IPS-15b (cell line): ENCODE measurements around the gene SEMA4C.
"Not testable (repeated sequence)": the region's sequence is repeated elsewhere in the genome, so short reads cannot be mapped to it uniquely, and the experiment has no call there.

ENCODE experiments used
- H3K27me3 ChIP-seq: one replicate; pipeline ENCODE4 v1.6.1; 2013; ENCODE audit warnings: low read length; ENCODE audit not compliant: control insufficient read depth, insufficient read depth
- H3K36me3 ChIP-seq: one replicate; pipeline ENCODE4 v1.6.1; 2013; ENCODE audit warnings: low read length; ENCODE audit not compliant: control insufficient read depth, insufficient read depth
- H3K4me1 ChIP-seq: one replicate; pipeline ENCODE4 v1.6.1; 2013; ENCODE audit warnings: mild to moderate bottlenecking, low read length; ENCODE audit not compliant: control insufficient read depth, insufficient read depth
- H3K4me3 ChIP-seq: one replicate; pipeline ENCODE4 v1.5.1; 2013; ENCODE audit warnings: low read depth, low read length
- H3K9ac ChIP-seq: one replicate; pipeline ENCODE4 v1.6.1; 2013; ENCODE audit warnings: low read depth, mild to moderate bottlenecking, low read length
- H3K9me3 ChIP-seq: one replicate; pipeline ENCODE4 v1.6.1; 2013; ENCODE audit warnings: mild to moderate bottlenecking, low read length; ENCODE audit not compliant: control insufficient read depth, insufficient read depth

The SEMA4C gene

DNA sequence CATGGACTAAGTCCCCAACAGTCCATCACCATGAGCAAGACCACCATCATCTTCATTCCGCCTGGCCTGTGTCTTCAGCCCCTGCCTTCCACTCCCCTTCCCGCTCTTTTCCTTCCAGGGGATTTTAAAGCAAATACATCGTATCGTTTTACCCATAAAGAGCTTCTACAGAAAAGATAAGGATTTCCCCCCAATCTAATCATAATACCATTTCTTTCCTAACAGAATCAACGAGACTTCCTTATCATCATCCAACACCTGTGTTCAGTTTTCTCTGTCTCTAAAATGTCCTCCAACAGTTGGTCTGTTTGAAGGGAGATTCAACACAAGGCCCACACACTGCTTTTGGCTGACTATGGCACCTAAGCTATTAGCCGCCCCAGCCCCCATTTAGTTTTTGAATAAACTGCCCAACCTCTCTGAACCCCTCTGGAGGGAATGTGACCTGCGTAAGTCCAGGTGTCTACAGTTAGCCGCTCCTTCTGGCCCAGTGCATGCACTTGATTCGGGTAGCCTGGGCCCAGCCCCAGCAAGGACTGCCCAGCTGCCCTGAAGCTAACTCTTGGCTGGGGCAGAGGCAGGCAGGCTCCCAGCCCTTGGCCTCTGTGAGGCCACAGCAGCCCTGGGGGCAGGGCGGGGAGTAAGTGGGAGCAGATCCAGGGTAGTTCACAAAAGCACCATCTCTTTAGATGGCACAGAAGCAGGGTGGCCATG lies 25.3 kb upstream of the SEMA4C start:
- H3K9ac ChIP-seq, result peak overlapping the region; percentile 47
- no peaks in the 10 kb centered on the region for H3K9me3 ChIP-seq
- H3K27me3 ChIP-seq, result no peaks in the 10 kb centered on the region
- no peaks in the 10 kb centered on the region for H3K4me1 ChIP-seq
- H3K4me3 ChIP-seq, result no peak overlapping the region
- no peaks in the 10 kb centered on the region for H3K36me3 ChIP-seq

- Histone ChIP-seq H3K4me3 (no peak overlapping the region), H3K4me1 (no peaks in the 10 kb centered on the region), H3K36me3 (no peaks in the 10 kb centered on the region), H3K9ac (no peak overlapping the region), H3K9me3 (no peaks in the 10 kb centered on the region), H3K27me3 (no peaks in the 10 kb centered on the region)
These were observed 24.3 kb upstream of the SEMA4C start for GRCh38 chr2:96894151-96894531.

DNA sequence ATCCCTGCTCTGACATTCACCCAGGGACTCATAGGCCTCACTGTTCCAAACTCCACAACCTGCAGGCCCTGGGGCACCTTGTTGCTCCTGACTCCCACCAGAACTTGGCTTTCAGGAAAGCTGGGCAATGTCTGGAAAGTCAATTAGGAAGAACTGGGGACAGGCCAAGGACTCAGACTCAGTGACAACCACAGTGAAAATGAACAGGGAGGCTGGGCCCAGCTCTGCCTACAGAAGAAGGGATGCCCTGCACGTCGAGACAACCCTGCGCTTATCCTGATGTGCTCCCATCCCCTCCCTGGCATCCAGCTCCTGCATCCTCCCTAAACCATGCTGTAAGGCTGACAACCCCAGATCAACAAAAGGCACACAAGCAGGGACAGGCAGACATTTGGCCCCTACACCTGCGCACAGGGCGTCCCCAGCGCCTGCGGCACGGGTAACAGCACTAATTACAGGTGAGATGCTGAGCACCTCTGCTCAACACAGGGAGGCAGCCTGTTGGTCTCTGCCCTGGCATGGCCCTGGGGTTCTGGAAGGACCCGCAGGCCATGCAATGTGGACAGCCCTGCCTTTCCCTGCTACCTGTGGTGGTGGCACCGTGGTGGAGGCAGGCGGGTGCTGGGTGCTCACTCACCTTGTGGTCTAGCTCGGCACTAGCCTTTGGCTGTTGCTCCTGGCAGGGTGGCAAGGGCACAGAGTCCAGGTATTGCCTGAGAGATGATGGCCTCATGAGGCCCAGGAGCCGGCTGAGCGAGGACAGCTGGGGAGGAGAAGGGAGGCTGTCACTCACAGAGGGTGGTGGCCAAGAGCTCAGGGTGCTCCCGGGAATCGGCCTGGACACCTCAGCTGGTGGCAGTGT lies 23.6 kb upstream of the SEMA4C start:
- Histone ChIP-seq H3K27me3 (no peaks in the 10 kb centered on the region), H3K4me3 (no peak overlapping the region), H3K9ac (no peak overlapping the region), H3K36me3 (no peaks in the 10 kb centered on the region), H3K4me1 (no peaks in the 10 kb centered on the region), H3K9me3 (no peaks in the 10 kb centered on the region)

DNA sequence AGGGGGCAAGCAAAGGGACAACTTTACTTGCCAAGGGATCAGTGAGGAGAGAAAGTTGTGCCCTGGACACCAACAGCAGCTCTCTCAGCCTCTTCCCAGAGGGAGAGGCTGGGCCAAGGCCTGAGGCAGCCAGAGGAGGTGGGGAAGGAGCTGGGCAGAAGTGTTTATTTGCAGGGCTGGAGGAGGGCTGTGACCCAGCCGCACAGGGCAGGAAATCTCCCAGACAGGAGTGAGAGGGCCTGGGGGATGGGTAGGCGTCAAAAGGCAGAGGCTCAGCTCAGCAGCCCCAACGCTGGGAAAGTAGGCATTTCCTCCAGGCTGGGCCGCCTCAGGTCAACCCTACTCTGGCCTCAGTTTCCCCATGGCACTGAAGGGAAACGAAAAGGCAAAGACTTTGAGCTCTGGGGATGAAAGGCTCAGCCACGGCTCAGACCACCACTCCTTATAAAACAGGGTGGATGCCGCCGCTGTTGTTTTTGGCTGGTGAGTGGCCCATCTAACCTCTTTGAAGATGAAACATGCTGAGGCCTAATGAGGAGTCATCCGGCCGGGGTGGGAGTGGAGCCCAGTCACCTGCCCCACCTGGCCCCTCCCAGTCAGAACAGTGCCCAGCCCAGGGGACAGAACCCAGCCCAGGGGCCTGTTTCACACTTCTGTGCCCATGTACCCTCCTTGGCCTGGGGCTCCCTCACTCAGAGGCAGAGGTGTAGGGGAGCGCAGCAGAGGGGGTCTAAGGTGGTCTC lies 21.9 kb upstream of the SEMA4C start:
- H3K9ac ChIP-seq, result no peak overlapping the region
- no peak overlapping the region for H3K4me3 ChIP-seq
- no peaks in the 10 kb centered on the region for H3K27me3 ChIP-seq
- no peaks in the 10 kb centered on the region for H3K36me3 ChIP-seq
- no peaks in the 10 kb centered on the region for H3K4me1 ChIP-seq
- H3K9me3 ChIP-seq, result no peaks in the 10 kb centered on the region

DNA sequence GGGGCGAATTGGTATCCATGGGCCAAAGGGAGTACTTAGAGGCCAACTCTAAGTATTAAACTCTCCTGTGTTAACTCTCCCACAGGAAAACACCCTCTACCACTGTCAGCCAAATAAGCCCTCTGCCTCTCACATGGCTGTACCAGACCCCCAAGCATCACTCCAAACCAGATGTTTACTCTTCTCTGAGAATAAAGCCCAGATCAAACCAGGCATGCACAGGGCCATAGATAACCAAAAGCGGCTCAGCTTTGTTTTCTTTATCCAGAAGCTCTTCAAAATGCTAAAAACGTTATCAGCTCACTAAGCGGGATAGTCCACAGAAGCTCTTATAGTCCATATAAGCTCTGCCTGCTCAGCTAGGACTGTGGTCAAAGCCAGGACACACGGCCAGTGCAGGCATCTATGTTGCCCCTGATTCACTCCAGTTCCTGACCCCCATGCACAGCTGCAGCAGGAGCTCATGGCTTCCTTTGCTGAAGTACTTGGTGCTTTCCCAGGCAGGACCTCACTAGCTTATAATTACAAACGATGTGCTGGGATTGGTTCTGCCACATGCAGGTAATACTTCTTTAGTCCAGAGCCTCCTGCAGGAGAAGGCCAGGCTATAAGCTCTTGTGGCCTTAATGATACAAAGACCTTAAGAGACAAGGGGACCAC lies 21.0 kb upstream of the SEMA4C start:
- Histone ChIP-seq H3K4me1 (no peaks in the 10 kb centered on the region), H3K9ac (no peak overlapping the region)

GRCh38 chr2:96890252-96890651 lies 20.4 kb upstream of the SEMA4C start:
- Histone ChIP-seq H3K4me1 (no peaks in the 10 kb centered on the region), H3K36me3 (no peaks in the 10 kb centered on the region), H3K27me3 (no peaks in the 10 kb centered on the region), H3K4me3 (no peak overlapping the region), H3K9me3 (no peaks in the 10 kb centered on the region), H3K9ac (no peak overlapping the region)

More for the DNA sequence above, 21.0 kb upstream of the SEMA4C start:
- Histone ChIP-seq H3K27me3 (no peaks in the 10 kb centered on the region), H3K4me3 (no peak overlapping the region), H3K9me3 (no peaks in the 10 kb centered on the region), H3K36me3 (no peaks in the 10 kb centered on the region)

- not testable (repeated sequence) for H3K4me1 ChIP-seq, H3K4me3 ChIP-seq, H3K9ac ChIP-seq, H3K27me3 ChIP-seq, H3K36me3 ChIP-seq, H3K9me3 ChIP-seq
These were observed 19.6 kb upstream of the SEMA4C start for GRCh38 chr2:96889502-96889901.

DNA sequence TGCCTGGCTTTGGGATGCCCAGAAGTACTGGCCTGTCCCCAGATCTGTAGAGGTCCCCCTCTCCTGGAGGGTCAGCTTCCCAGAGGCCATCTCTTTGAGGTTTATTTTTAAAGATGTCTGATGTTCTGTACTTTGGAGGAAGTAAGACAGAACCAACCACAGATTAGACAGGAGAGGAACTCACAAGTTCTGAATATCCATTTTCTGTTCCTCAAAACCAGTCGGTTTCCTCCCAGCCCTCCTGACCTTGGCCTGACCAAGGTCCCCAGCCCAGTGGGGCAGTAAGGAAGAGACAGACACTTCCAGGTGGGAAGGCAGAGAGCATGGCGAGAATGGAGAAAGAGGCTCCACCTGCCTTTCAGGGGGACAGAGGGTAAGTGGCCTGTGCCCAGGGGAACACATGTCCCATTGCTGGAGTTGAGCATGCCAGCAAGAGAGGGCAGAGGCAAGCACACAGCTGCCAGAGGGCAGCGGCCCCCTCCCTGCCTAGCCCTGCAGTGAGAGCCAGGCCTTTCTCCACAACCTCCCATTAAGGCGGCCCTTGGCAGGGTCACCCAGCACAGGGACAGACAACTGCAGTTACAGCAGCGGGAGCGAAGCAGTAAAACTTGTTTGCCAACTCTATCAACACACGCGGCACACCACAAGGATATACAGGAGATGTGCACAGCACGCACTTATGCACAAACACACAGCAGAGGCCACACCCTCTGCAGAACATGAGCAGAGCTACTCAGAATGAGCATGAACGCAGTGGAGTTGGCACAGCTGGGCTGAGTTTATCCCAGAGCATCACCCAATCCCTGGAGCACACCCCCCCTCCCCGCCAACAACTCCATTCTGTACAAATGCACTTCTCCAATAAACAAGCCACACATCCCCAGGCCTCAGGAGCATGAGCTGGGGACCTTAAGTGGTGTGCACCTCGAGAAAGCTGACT lies 18.5 kb upstream of the SEMA4C start:
- Histone ChIP-seq H3K9me3 (no peaks in the 10 kb centered on the region), H3K4me1 (no peaks in the 10 kb centered on the region), H3K4me3 (no peak overlapping the region), H3K27me3 (no peaks in the 10 kb centered on the region), H3K9ac (no peak overlapping the region), H3K36me3 (no peaks in the 10 kb centered on the region)

DNA sequence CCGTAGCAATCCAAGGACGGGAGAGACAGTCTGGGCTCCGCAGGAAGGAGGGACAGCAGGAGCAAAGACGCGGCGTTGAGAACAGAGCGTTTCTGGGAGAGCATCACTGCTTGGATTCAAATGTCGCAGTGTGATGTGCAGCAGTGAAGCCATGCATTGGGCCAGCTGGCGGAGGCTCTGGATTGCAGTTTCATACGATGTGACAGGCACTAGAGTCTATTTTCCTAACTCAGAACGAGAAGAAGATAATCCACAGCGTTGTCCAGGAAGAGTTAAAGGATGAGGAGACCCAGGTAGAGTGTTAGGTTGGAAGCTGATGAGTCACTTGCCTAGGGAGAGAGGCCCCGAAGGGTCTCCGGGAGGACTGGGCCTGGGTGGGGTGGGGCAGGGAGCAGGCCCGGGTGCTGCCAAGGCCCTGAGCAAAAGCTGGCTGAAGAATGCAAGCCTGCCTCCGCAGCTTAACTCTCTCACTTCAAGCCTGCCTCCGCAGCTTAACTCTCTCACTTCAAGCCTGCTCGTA lies 17.7 kb upstream of the SEMA4C start:
- no peak overlapping the region for H3K9ac ChIP-seq
- H3K9me3 ChIP-seq, result no peaks in the 10 kb centered on the region
- no peaks in the 10 kb centered on the region for H3K27me3 ChIP-seq
- H3K4me3 ChIP-seq, result no peak overlapping the region
- H3K36me3 ChIP-seq, result no peaks in the 10 kb centered on the region
- H3K4me1 ChIP-seq, result no peaks in the 10 kb centered on the region

- no peak overlapping the region for H3K9ac ChIP-seq
- H3K36me3 ChIP-seq, result no peaks in the 10 kb centered on the region
- H3K27me3 ChIP-seq, result no peaks in the 10 kb centered on the region
- no peaks in the 10 kb centered on the region for H3K9me3 ChIP-seq
- peaks cover 13% of the 10 kb centered on the region for H3K4me1 ChIP-seq
- H3K4me3 ChIP-seq, result no peak overlapping the region
These were observed 15.8 kb upstream of the SEMA4C start for GRCh38 chr2:96885432-96886347.
